Fibroblast of villous mesenchyme (primary cell): ENCODE data around the gene FOXI2. TPM values are rescaled to one million over a fixed set of nuclear protein-coding genes. Genes with fewer than 3 reads are reported as not detected.

Experiments
- DNase-seq: peaks from one replicate; pipeline ENCODE4 v3.0.0-alpha.2; 2010; ENCODE audit warnings: low read depth
- H3K4me3 ChIP-seq: 2 replicates; pipeline ENCODE4 v1.5.1; 2011; ENCODE audit warnings: low read depth, mild to moderate bottlenecking, low read length
- total RNA-seq: library from RNA; depleted of rRNA; stranded (reverse); fragments of >200 nt; gene quantifications from 2 replicates; pipeline ENCODE4 v1.2.3, GENCODE V29; 2012
- TF ChIP-seq, protein P1 (sequence below): IDR thresholded peaks from 2 replicates; pipeline ENCODE4 v1.5.1; 2012; ENCODE audit warnings: low read depth, mild to moderate bottlenecking, low read length; ENCODE audit not compliant: insufficient read depth

FOXI2 gene
- total RNA-seq, 1 donor = not detected

DNA sequence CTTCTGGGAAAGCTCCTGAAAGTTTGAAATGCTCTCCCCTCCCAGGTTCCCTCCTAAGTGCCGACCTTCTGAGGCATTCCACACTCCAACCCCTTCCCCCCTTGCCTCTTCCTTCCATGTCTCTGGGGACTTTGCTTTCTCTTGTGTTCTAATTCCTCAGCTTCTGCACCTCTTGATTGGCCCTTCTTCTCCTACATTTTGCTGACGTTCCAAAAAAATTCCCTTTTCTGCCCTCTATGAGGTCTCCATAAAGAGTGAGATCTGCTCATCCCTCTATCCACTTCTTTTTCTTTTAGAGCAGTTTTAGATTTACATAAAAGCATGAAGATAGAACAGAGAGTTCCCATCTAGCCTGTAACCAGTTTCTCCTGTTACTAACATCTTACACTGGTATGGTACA, 22.3 kb downstream of the FOXI2 start:
- TF ChIP-seq, protein P1, sequence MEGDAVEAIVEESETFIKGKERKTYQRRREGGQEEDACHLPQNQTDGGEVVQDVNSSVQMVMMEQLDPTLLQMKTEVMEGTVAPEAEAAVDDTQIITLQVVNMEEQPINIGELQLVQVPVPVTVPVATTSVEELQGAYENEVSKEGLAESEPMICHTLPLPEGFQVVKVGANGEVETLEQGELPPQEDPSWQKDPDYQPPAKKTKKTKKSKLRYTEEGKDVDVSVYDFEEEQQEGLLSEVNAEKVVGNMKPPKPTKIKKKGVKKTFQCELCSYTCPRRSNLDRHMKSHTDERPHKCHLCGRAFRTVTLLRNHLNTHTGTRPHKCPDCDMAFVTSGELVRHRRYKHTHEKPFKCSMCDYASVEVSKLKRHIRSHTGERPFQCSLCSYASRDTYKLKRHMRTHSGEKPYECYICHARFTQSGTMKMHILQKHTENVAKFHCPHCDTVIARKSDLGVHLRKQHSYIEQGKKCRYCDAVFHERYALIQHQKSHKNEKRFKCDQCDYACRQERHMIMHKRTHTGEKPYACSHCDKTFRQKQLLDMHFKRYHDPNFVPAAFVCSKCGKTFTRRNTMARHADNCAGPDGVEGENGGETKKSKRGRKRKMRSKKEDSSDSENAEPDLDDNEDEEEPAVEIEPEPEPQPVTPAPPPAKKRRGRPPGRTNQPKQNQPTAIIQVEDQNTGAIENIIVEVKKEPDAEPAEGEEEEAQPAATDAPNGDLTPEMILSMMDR = no peak
- no peak overlapping the region for H3K4me3 ChIP-seq
- DNase-seq = no peak

DNA sequence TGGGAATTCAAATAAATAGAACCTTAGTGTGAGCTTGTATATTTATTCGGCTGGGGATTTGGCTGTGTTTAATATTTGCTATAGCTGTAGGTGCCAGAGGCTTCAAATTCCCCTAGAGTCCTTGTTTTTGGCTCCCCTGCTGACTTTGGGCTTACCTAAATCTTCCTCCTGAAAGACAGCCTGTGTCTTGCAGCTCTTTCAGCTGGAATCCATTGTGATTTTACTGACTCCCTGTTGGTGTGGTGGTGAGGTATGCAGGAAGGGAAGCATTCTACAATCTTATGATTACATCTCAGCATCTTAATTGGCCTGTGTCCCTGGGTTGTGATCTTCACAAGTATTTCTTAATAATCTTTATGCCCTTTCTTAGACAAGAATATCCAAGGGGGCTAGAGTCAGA, 25.9 kb downstream of the FOXI2 start:
- TF ChIP-seq, protein P1 = no peak
- H3K4me3 ChIP-seq = no peak overlapping the region
- DNase-seq = no peak

DNA sequence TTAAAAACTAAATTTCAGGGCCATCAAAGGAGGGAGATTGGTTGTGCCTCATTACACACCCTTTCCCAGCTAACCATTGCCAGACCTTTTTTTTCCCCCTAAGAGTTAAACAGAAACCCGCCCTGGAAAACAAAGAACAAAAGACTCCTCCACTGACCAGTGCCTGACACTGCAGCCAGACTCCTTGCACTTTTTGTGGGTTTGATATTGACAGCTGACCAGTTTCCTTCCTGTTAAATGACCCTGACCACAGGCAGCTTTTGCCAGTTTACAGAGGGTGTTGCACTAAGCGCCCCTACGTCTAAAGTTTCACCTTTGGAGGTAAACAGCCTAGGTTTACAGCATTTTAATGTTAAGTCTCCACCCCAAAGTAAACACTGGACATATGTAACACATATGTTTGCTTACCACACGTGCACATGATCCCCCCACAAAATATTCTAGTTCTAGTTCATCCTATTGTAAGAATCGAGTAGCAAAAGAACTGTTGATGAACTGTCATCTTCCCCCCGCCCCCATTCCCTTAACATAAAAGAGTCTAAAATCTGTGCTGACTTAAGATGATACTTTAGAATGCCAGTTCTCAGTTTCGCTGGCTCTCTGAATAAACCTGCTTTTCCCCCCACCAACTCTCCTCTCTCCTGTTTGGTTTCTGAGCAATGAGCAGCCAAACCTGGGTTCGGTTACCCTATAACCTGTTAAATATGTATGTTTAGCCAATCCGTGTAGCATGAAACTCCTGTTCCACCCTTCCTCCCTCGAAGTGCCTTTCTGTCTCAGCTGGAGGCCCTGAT, 38.0 kb downstream of the FOXI2 start:
- TF ChIP-seq, protein P1 = no peak
- H3K4me3 ChIP-seq = no peak overlapping the region
- DNase-seq = no peak

DNA sequence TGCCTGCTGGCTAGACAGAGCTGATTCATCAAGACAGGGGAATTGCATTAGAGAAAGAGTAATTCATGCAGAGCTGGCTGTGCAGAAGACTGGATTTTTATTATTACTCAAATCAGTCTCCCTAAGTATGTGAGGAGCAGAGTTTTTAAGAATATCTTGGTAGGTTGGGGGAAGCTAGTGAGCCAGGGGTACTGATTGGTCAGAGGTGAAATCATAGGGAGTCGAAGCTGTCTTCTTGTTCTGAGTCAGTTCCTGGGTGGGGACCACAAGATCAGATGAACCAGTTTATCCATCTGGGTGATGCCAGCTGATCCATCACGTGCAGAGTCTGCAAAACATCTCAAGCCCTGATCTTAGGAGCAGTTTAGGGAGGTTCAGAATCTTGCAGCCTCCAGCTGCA, 39.8 kb downstream of the FOXI2 start:
- no peak for DNase-seq
- H3K4me3 ChIP-seq = no peak overlapping the region
- TF ChIP-seq, protein P1 = no peak

DNA sequence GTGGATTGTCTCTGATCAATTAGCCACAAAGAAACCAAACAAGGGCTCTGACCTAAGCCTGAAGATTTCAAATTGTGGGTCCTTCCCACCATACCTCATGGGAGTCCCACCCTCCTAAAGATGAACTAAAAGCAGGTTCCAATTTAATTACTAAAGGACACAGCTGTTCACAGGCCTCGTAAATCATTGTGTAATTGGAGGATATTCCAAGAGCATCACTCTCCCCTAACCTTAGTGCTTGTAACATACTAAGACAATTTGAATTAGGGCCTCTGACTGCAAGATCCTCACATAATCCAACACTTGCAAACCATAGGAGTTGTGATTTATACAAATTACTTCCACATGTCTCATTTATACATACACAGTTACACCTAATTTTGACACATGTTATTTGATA, 44.4 kb downstream of the FOXI2 start:
- DNase-seq = no peak
- TF ChIP-seq, protein P1 = no peak
- H3K4me3 ChIP-seq = no peak overlapping the region

DNA sequence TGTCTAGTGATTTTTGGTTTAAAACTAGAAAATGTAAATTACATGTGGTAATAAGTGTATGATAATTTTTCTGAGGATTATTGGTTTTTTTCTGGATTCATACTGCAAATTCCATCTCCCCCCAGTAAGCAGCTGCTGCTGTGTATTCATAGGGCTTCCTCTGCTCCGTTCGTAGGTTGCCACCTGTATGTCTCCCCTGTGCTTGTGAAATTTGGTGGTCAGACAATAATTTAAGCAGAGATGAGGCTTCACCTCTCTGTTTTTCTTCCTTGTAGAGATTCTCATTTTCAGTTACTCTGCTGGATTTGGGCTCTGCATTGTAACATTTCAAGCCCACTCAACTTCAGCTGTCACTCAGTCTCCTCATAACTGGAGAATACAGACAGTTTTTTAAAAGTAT, 50.9 kb downstream of the FOXI2 start:
- TF ChIP-seq, protein P1 = no peak

More for the DNA sequence above, 50.9 kb downstream of the FOXI2 start:
- no peak overlapping the region for H3K4me3 ChIP-seq
- DNase-seq = no peak
